Measurements from ENCODE around the gene CES4A. TPM values are rescaled to one million over a fixed set of nuclear protein-coding genes. Genes with fewer than 3 reads are reported as not detected.
A peak's percentile ranks its signal among the peaks of the same experiment; 100 is the strongest.

Gene CES4A
- total RNA-seq, 1 donor from 2014 or later, result 10.2 TPM

DNA sequence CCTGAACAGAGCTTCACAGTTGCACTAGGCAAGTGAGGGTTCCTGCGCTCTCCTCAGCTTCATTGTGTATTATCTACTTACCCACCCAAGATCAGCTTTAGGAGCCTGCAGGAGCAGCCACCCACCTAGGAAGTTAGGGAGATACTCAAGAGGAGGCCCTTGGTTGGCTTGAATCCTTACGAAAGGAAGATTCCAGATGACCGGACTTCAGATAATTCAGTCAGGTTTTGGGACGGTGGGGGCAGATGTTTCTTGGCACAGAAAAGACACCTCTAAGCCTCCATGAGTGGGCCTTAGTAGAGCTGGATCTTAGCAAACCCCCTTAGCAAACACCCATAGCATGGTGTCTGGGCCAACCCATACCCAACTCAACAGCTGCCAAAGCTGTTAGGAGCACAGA lies 38.2 kb downstream of the CES4A start:
- CTCF ChIA-PET, result interaction anchor here (0.8 kb wide), 1 partner anchor 9 kb away, joined by 3 read pairs; no protein-coding TSS in a partner anchor
- H3K4me1 Mint-ChIP-seq, result peaks cover 21% of the 10 kb centered on the region
- POLR2A ChIA-PET, result interaction anchor here (0.7 to 1.3 kb wide), 2 partner anchors 11 to 338 kb away, joined by 3 read pairs; no protein-coding TSS in a partner anchor
- H3K27me3 Mint-ChIP-seq, result no peaks in the 10 kb centered on the region
- DNase-seq (no peak), ATAC-seq (ENCODE audit: low read depth) (no peak)
- peaks cover 6% of the 10 kb centered on the region for H3K36me3 Mint-ChIP-seq (ENCODE audit: low read depth)
- H3K27ac Mint-ChIP-seq, result no peak overlapping the region
- TF ChIP-seq CTCF (IDR thresholded peaks at IDR 0.05), result no peak
- no peaks in the 10 kb centered on the region for H3K9me3 Mint-ChIP-seq
- intact Hi-C loops (cut with micrococcal nuclease), result no loop called here
- no peak overlapping the region for H3K4me3 Mint-ChIP-seq

DNA sequence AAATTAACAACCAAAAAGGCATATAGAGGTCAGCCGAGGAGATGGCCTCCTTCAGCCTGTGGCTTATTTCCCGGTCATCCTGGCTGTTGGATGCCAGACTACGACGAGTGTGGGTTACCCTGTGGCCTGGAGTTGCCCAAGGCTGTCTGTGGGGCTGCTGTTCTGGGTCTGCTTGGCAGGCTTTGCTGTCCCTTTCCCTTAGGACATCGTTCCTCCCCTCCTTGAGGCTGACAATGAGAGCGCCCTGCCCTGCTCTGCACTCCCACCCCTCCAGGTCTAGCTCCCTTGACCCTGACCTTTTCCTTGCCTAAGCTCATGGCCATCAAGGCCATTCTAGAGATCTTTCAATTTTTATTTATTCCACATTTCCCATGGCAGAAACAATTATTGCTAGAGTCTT lies 38.7 kb downstream of the CES4A start:
- Mint-ChIP-seq H3K27ac (no peak overlapping the region), H3K9me3 (no peaks in the 10 kb centered on the region), H3K36me3 (ENCODE audit: low read depth) (peaks cover 10% of the 10 kb centered on the region), H3K4me1 (peaks cover 26% of the 10 kb centered on the region), H3K27me3 (no peaks in the 10 kb centered on the region), H3K4me3 (peak overlapping the region; percentile 5)
- no peak for TF ChIP-seq CTCF (IDR thresholded peaks at IDR 0.05)
- POLR2A ChIA-PET, result interaction anchor here (1.3 kb wide), 1 partner anchor 12 kb away, joined by 3 read pairs; no protein-coding TSS in a partner anchor
- ATAC-seq (ENCODE audit: low read depth) (no peak), DNase-seq (no peak)
- CTCF ChIA-PET, result no interaction called here
- intact Hi-C loops (cut with micrococcal nuclease), result no loop called here

DNA sequence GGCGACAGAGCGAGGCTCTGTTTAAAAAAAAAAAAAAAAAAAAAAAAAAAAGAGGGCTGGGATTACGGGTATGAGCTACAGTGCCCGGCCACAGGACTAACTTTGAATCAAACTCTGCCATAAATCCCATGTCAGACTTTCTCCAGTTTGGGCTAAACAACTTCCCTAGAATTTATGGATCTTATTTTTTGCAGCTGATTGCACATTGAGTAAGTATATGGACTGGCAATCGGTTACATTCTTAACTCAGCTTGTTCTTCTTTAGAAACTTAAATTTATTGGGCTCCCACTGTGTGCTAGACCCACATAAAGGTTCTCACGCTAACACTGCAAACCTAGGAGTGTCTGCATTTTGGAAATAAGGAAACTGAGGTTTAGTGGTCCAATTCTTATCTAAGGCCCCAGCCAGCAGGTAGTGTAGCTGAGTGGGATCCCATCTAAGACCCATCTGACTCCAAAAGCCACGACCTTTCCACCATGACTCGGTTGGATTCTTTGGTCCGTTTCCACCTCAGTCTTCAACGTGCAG lies 39.8 kb downstream of the CES4A start:
- H3K4me1 Mint-ChIP-seq, result peaks cover 36% of the 10 kb centered on the region
- TF ChIP-seq CTCF (IDR thresholded peaks at IDR 0.05), result no peak
- DNase-seq (no peak), ATAC-seq (ENCODE audit: low read depth) (no peak)
- peak overlapping the region; percentile 96 for H3K27ac Mint-ChIP-seq
- peaks cover 18% of the 10 kb centered on the region for H3K36me3 Mint-ChIP-seq (ENCODE audit: low read depth)
- intact Hi-C loops (cut with micrococcal nuclease), result loop anchor here (1.0 to 2.0 kb wide), 3 partner anchors 14 to 219 kb away; partner anchors contain the start of gene FHOD1
- no peaks in the 10 kb centered on the region for H3K9me3 Mint-ChIP-seq
- peak overlapping the region; percentile 93 for H3K4me3 Mint-ChIP-seq
- no peaks in the 10 kb centered on the region for H3K27me3 Mint-ChIP-seq
- ChIA-PET POLR2A (interaction anchor here (0.5 to 3.1 kb wide), 14 partner anchors 11 to 1272 kb away, joined by 3 to 18 read pairs (median 5); partner anchors contain the start of genes ATP6V0D1, FBXL8, MATCAP1 and PHAF1), CTCF (interaction anchor here (0.8 to 1.5 kb wide), 3 partner anchors 11 to 127 kb away, joined by 3 to 5 read pairs (median 4); no protein-coding TSS in a partner anchor)

- H3K4me3 Mint-ChIP-seq, result peak within 1 kb of the TSS; percentile 93
- ChIA-PET POLR2A (interaction anchor here (0.7 to 3.1 kb wide), 10 partner anchors 11 to 1272 kb away, joined by 3 to 18 read pairs (median 7); partner anchors contain the start of genes ATP6V0D1, FBXL8, PHAF1 and TRADD), CTCF (interaction anchor here (0.8 to 1.5 kb wide), 3 partner anchors 11 to 126 kb away, joined by 3 to 5 read pairs (median 4); no protein-coding TSS in a partner anchor)
- TF ChIP-seq CTCF (IDR thresholded peaks at IDR 0.05), result no peak
- DNase-seq (peak; percentile 94), ATAC-seq (ENCODE audit: low read depth) (peak; percentile 86)
- H3K36me3 Mint-ChIP-seq (ENCODE audit: low read depth), result peaks cover 18% of the 10 kb centered on the region
- no peaks in the 10 kb centered on the region for H3K9me3 Mint-ChIP-seq
- H3K4me1 Mint-ChIP-seq, result peaks cover 40% of the 10 kb centered on the region
- peak within 1 kb of the TSS; percentile 96 for H3K27ac Mint-ChIP-seq
- intact Hi-C loops (cut with micrococcal nuclease), result loop anchor here (1.0 to 2.0 kb wide), 7 partner anchors 14 to 218 kb away; partner anchors contain the start of genes FBXL8, FHOD1, MATCAP1 and PHAF1
- no peaks in the 10 kb centered on the region for H3K27me3 Mint-ChIP-seq
These were observed 40.4 kb downstream of the CES4A start, which contains the start of gene CBFB for GRCh38 chr16:67028696-67029253. TSS of gene CBFB (plus strand) at chr16:67029149. CDS start at chr16:67029408, 259 bp downstream.
